Right renal cortex interstitium (tissue), 3 donors: ENCODE results near the gene BAD. TPM values are rescaled to one million over a fixed set of nuclear protein-coding genes. Genes with fewer than 3 reads are reported as not detected.
"Not testable (repeated sequence)": the region's sequence is repeated elsewhere in the genome, so short reads cannot be mapped to it uniquely, and the experiment has no call there.

ENCODE experiments used
- DNase-seq, 3 donors: peaks; one replicate each; pipeline ENCODE4 v3.0.0-alpha.2; 2013; ENCODE audit warnings: low read depth in 3 of 3, low spot score in 2 of 3
- polyA plus RNA-seq, 3 donors: library from polyadenylated mRNA; unstranded; fragments of 120-200 nt; gene quantifications; one replicate each; pipeline ENCODE4 v1.2.1, GENCODE V29; 2013; ENCODE audit not compliant: insufficient read length in 3 of 3

BAD gene
- 10 to 100 TPM; 33.6 to 45.9 (median 41.2) TPM for polyA plus RNA-seq

GRCh38 chr11:64284048-64284961, at the start of gene BAD:
Gene BAD, minus strand, starts transcription at chr11:64284665. Its CDS starts 297 bp downstream, at chr11:64284368.
- DNase-seq = peak in 2 of 3 donors; percentile 80 to 87

DNA sequence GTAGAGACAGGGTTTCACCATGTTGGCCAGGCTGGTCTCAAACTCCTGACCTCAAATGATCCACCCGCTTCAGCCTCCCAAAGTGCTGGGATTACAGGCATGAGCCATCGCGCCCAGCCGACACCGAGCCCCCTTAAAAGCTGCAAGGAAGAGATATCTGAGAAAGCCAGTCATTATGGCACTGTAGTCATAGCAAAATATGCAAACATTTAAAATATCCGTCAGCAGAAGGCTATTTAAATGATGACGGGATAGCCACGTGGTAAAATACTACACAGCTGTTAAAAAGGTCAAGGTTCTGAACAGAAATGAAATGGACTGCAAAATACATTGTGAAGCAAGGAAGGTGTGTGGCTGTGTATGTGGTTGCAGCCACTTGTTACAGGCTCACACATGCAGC, 49.1 kb upstream of the BAD start:
- DNase-seq = no peak

GRCh38 chr11:64331569-64332371, 47.3 kb upstream of the BAD start:
- DNase-seq = no peak

DNA sequence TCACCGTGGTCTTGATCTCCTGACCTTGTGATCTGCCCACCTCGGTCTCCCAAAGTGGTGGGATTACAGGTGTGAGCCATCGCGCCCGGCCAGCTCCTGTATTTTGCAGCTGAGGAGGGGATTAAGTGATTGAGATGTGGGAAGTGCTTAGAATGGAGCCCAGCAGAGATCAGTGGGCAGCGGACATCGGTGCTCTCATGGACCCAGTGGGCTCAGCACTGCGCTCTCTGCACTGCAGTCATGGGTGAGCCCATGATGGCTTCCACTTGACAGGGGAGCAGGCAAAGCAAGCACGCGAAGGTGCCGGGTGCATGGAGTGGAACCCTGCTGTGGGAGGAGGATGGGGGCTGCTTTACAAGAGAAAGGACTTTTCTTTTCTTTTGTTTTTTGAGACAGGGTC, 46.4 kb upstream of the BAD start:
- DNase-seq = no peak

GRCh38 chr11:64327993-64328392, 43.5 kb upstream of the BAD start:
- no peak for DNase-seq

GRCh38 chr11:64327375-64327774, 42.9 kb upstream of the BAD start:
- DNase-seq = no peak

GRCh38 chr11:64324692-64325469, 40.4 kb upstream of the BAD start:
- DNase-seq = no peak

DNA sequence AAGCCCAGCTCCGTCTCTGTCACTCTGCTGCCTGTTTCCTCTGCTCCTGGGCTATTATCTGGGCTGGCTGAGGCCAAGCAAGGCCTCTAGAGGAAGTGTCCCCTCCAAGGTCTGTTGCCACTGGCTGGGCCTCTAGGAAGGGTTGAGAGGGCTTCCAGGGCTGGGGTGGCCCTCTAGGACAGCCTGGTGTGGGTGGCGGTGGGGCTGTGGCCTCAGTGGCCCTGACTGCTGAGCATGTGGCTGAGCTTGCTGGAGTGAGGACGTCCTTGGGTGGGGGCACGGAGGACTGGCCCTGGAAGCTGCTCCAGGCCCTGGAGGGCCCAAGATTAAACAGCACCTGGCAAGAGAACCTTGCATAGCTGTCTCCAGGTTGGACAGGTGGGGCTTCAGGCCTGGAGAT, 39.5 kb upstream of the BAD start:
- not testable (repeated sequence) for DNase-seq

GRCh38 chr11:64323373-64323772, 38.9 kb upstream of the BAD start:
- DNase-seq = no peak

- DNase-seq = no peak
Observed at GRCh38 chr11:64322925-64323260, 38.4 kb upstream of the BAD start.

DNA sequence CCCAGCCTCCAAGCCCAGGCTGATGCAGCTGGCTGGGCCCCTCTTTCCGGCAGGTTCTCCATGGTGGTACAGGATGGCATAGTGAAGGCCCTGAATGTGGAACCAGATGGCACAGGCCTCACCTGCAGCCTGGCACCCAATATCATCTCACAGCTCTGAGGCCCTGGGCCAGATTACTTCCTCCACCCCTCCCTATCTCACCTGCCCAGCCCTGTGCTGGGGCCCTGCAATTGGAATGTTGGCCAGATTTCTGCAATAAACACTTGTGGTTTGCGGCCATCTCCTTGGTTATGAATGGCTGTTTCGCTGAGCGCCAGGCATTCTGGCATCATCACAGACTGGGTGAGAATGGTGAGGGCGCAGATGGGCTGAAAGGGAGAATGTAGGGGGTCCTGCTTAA, 37.1 kb upstream of the BAD start:
- no peak for DNase-seq

GRCh38 chr11:64321026-64321425, 36.6 kb upstream of the BAD start:
- no peak for DNase-seq

DNA sequence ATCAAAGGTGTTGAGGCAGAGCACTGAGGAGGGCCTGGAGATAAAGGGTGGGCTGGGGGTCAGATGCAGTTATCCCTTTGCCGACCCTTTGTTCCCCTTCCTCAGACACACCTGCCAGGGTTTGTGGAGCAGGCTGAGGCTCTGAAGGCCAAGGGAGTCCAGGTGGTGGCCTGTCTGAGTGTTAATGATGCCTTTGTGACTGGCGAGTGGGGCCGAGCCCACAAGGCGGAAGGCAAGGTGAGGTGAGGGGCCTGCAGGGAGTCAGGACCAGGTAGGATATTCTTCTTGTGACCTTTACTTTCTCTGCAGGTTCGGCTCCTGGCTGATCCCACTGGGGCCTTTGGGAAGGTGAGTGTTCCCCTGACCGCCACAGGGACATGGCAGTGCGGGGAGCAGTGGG, 36.1 kb upstream of the BAD start:
- no peak for DNase-seq

GRCh38 chr11:64318766-64319761, 34.6 kb upstream of the BAD start:
- no peak for DNase-seq

GRCh38 chr11:64317961-64318765, 33.7 kb upstream of the BAD start, which contains the start of gene PRDX5:
Gene PRDX5, plus strand, starts transcription at chr11:64318121. Its CDS starts 95 bp downstream, at chr11:64318216.
- DNase-seq = peak in 2 of 3 donors; percentile 87 to 91

DNA sequence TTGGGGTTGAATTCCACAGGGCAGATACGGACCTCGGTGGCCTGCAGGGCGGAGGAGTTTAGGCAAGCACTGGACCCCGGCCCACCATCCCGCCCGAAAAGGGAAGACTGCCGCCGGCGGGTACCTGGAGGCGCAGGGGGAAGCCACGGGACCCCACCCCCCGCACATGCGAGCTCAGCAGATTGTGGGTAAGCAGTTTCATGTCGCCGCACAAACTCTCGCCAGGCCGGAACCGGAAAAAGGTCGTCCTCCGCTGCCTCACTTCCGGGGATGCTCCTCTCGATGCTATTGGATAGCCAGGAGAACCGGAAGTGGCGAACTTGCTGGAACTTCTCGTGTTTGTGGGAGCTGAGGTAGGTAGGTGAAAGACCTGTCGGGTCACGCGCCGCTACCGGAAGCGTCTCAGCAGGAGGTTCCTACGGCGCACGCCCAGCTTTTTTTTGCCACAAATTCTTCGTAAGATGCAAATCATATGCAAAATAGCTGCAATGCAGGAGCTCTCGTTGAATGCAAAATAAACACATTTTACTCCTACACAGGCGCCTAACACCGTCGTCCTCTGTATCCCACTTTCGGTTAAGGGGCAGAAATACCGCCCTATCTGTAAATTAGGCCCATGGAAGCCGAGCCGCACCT, 33.0 kb upstream of the BAD start, which contains the start of gene TRMT112:
TRMT112 (minus strand) TSS at position 235 of the 636 bp plus-strand sequence; CDS start at position 202, 33 bp downstream.
- peak; percentile 89 to 93 (median 91) for DNase-seq

DNA sequence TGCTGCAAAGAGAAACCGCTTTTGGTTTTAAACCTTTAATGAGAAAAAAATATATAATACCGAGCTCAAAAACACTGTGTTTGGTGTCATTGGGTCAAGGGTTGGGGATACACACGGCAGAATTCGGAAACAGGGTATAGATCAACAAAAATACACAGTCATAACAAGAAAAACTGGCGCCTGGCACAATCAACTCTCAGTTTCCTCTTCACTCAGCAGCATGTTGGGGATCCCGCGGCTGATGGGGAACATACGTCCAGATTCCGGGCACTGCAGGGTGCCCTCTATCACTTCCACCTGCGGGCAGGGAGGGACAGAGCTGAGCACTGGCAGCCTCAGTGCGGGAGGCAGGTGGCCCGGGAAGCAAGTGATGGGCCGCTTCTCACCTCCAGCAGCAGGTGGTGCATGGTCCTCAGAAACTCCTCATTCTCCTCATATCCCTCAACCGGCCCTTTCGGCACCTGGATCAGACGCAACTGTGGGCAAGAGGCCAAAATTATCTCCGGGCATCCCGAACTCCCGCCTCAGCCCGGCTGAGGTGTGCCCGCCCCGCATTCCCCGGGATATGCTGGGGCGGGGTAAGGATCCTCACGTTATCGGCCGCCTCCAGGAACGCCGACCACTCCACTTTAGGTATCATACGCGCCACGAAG, 32.3 kb upstream of the BAD start:
- DNase-seq = no peak
